Smooth muscle cell (in vitro differentiated cells): ENCODE results near the gene TRERF1. TPM values are rescaled to one million over a fixed set of nuclear protein-coding genes. Genes with fewer than 3 reads are reported as not detected.

ENCODE experiments used
- DNase-seq: peaks from one replicate; lab custom pipeline; 2025; ENCODE audit not compliant: unreplicated experiment; lab: John Stamatoyannopoulos, UW
- H2AFZ ChIP-seq: fragments of 200-600 bp; sonication (generic); 2 replicates; pipeline ENCODE4 v1.6.0; 2016; ENCODE audit warnings: antibody characterized with exemption, low read depth, mild to moderate bottlenecking
- H3F3A ChIP-seq: fragments of 200-600 bp; sonication (generic); 2 replicates; pipeline ENCODE4 v1.6.0; 2017; ENCODE audit warnings: antibody characterized with exemption, low read depth
- H3K27ac ChIP-seq: fragments of 200-600 bp; sonication (generic); 2 replicates; pipeline ENCODE4 v1.5.1; 2016; ENCODE audit warnings: low read depth, mild to moderate bottlenecking
- H3K27me3 ChIP-seq: fragments of 200-600 bp; sonication (generic); 2 replicates; pipeline ENCODE4 v1.6.1; 2016; ENCODE audit warnings: low read depth, mild to moderate bottlenecking
- H3K36me3 ChIP-seq: fragments of 200-600 bp; sonication (generic); 2 replicates; pipeline ENCODE4 v1.5.1; 2016; ENCODE audit warnings: low read depth
- H3K4me1 ChIP-seq: fragments of 200-600 bp; sonication (generic); 2 replicates; pipeline ENCODE4 v1.5.1; 2016; ENCODE audit warnings: low read depth
- H3K4me2 ChIP-seq: fragments of 200-600 bp; sonication (generic); 2 replicates; pipeline ENCODE4 v1.6.0; 2016; ENCODE audit warnings: mild to moderate bottlenecking
- H3K4me3 ChIP-seq: fragments of 200-600 bp; sonication (generic); 2 replicates; pipeline ENCODE4 v1.5.1; 2016; ENCODE audit warnings: mild to moderate bottlenecking
- H3K79me2 ChIP-seq: fragments of 200-600 bp; sonication (generic); 2 replicates; pipeline ENCODE4 v1.6.0; 2016; ENCODE audit warnings: low read depth, mild to moderate bottlenecking
- H3K9ac ChIP-seq: fragments of 200-600 bp; sonication (generic); 2 replicates; pipeline ENCODE4 v1.6.0; 2016; ENCODE audit warnings: low read depth
- H3K9me3 ChIP-seq: fragments of 200-600 bp; sonication (generic); replicated peaks from 2 replicates; pipeline ENCODE4 v1.5.1; 2016; ENCODE audit warnings: low read depth
- H4K20me1 ChIP-seq: fragments of 200-600 bp; sonication (generic); 2 replicates; pipeline ENCODE4 v1.6.0; 2016; ENCODE audit warnings: low read depth
- WGBS: methylation state at CpG from one replicate; pipeline ENCODE4 v1.1.7; 2016; ENCODE audit warnings: low lambda C conversion rate; 5-methylcytosine and 5-hydroxymethylcytosine counted together
- polyA plus RNA-seq: library from polyadenylated mRNA; unstranded; fragments of >200 nt; fragmentation: Nextera tagmentation; extraction: Ambion mirVana; gene quantifications from 2 replicates; pipeline ENCODE4 v1.2.1, GENCODE V29; 2016
- total RNA-seq: library from RNA; depleted of rRNA; stranded (reverse); fragments of >200 nt; gene quantifications from 2 replicates; pipeline ENCODE4 v1.2.3, GENCODE V29; 2014
- TF ChIP-seq, protein P1 (sequence below): fragments of 200-600 bp; sonication (generic); IDR thresholded peaks from 2 replicates; pipeline ENCODE4 v1.5.1; 2017; ENCODE audit warnings: borderline replicate concordance, mild to moderate bottlenecking, antibody characterized with exemption; ENCODE audit not compliant: insufficient read depth, poor library complexity, severe bottlenecking

TRERF1 gene
- total and polyA plus RNA-seq, 2 experiments from 2014 or later = 3.5 to 5.3 TPM

DNA sequence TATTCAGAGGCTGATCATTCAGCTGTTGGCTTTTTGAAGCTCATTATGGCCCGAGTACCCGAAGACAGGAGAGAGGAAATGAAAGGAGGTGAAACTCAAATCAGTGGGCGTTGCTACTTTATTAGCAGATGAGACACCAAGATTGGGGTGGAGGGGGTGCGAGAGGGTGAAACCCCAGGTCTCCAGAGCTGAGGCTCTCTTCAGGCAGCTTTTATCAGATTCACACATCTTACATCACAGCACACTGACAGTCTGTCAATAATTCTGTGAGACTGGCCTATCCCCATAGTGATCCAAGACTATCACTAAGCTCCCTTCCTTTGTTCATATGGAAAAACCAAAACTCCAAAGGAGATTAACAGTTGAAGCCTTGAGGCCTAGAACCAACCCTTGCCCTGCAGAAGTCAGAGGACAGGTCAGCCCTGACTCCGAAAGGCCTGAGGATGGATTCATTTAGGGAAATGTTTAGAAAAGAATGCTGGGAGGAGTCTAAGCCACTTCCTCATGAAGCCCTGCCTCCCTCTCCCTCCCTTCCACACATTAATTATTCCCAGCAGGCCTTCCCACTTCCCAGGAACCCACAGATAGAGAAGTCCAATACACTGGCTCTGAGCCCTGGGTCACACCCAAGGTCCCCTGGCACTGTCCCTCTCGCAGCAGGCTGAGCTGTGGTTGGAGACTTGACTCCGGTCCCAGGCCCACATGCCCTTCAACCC lies 23.2 kb downstream of the TRERF1 start:
- no peak overlapping the region for H3K4me2 ChIP-seq
- H3K36me3 ChIP-seq = no peaks in the 10 kb centered on the region
- H3K27me3 ChIP-seq = no peaks in the 10 kb centered on the region
- H4K20me1 ChIP-seq = peaks cover 2% of the 10 kb centered on the region
- 88% methylated on average over 7 of the region's 7 CpGs for WGBS
- no peak overlapping the region for H3K27ac ChIP-seq
- no peak overlapping the region for H3K4me3 ChIP-seq
- H3K4me1 ChIP-seq = peaks cover 17% of the 10 kb centered on the region
- TF ChIP-seq, protein P1, sequence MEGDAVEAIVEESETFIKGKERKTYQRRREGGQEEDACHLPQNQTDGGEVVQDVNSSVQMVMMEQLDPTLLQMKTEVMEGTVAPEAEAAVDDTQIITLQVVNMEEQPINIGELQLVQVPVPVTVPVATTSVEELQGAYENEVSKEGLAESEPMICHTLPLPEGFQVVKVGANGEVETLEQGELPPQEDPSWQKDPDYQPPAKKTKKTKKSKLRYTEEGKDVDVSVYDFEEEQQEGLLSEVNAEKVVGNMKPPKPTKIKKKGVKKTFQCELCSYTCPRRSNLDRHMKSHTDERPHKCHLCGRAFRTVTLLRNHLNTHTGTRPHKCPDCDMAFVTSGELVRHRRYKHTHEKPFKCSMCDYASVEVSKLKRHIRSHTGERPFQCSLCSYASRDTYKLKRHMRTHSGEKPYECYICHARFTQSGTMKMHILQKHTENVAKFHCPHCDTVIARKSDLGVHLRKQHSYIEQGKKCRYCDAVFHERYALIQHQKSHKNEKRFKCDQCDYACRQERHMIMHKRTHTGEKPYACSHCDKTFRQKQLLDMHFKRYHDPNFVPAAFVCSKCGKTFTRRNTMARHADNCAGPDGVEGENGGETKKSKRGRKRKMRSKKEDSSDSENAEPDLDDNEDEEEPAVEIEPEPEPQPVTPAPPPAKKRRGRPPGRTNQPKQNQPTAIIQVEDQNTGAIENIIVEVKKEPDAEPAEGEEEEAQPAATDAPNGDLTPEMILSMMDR = no peak
- no peak for DNase-seq
- no peaks in the 10 kb centered on the region for H3F3A ChIP-seq
- no peaks in the 10 kb centered on the region for H3K9me3 ChIP-seq
- peaks cover 2% of the 10 kb centered on the region for H3K79me2 ChIP-seq
- H3K9ac ChIP-seq = no peak overlapping the region
- no peak overlapping the region for H2AFZ ChIP-seq

- WGBS = 96% methylated on average over 2 of the region's 2 CpGs
Measured at GRCh38 chr6:42427871-42428270, 23.9 kb downstream of the TRERF1 start.

GRCh38 chr6:42426191-42426590 lies 25.5 kb downstream of the TRERF1 start:
- H3K27me3 ChIP-seq = no peaks in the 10 kb centered on the region
- peaks cover 4% of the 10 kb centered on the region for H4K20me1 ChIP-seq
- no peak overlapping the region for H3K9ac ChIP-seq
- 96% methylated on average over 2 of the region's 2 CpGs for WGBS
- no peaks in the 10 kb centered on the region for H3K36me3 ChIP-seq
- TF ChIP-seq, protein P1 = no peak
- no peak overlapping the region for H2AFZ ChIP-seq
- H3K4me3 ChIP-seq = no peak overlapping the region
- no peak overlapping the region for H3K27ac ChIP-seq
- no peaks in the 10 kb centered on the region for H3K9me3 ChIP-seq
- DNase-seq = no peak
- H3K79me2 ChIP-seq = no peaks in the 10 kb centered on the region
- H3K4me2 ChIP-seq = no peak overlapping the region
- H3K4me1 ChIP-seq = peaks cover 12% of the 10 kb centered on the region
- H3F3A ChIP-seq = no peaks in the 10 kb centered on the region

More at GRCh38 chr6:42427871-42428270, 23.9 kb downstream of the TRERF1 start:
- Histone ChIP-seq H3K27me3 (no peaks in the 10 kb centered on the region), H2AFZ (no peak overlapping the region), H3K9ac (no peak overlapping the region), H3K27ac (no peak overlapping the region), H3K4me1 (peaks cover 17% of the 10 kb centered on the region), H3K9me3 (no peaks in the 10 kb centered on the region), H3K79me2 (no peaks in the 10 kb centered on the region), H3K4me2 (no peak overlapping the region), H3K36me3 (no peaks in the 10 kb centered on the region), H3K4me3 (no peak overlapping the region), H4K20me1 (peaks cover 4% of the 10 kb centered on the region), H3F3A (no peaks in the 10 kb centered on the region)
- DNase-seq = no peak
- TF ChIP-seq, protein P1 = no peak

DNA sequence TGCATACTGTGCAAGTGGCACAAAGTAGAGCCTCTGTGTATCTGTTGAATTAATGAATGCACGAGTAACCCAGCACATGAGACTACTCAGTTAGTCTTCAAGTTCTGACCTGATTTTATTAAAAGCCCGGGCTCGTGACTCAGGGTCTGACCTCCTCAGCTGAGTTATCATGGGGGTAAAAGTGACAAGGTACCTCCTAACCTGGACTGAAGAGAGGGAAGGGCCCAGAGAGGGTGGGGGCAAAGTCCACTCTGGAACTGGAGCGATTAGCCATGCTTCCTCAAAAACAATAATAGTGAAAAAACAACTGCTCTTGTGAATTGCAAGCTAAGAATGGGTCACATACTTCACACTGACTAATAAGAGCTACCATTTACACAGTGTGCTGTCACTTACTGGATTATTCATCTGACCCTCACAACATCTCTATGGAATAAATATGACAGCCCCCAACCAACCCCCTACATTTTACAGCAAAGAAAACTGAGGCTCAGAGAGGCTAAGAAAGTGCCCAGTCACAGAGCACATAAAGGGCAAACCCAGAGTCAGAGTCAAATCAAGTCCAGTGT lies 26.7 kb downstream of the TRERF1 start:
- DNase-seq = no peak
- TF ChIP-seq, protein P1 = no peak
- Histone ChIP-seq H3K4me2 (no peak overlapping the region), H3K27me3 (no peaks in the 10 kb centered on the region), H4K20me1 (peaks cover 4% of the 10 kb centered on the region), H3K4me1 (peaks cover 6% of the 10 kb centered on the region), H3K4me3 (no peak overlapping the region), H3K9ac (no peak overlapping the region), H3K36me3 (no peaks in the 10 kb centered on the region), H3K79me2 (no peaks in the 10 kb centered on the region), H2AFZ (no peak overlapping the region), H3K9me3 (no peaks in the 10 kb centered on the region), H3K27ac (no peak overlapping the region), H3F3A (no peaks in the 10 kb centered on the region)
- WGBS = 91% methylated on average over 4 of the region's 4 CpGs
